KBM-7 (cell line): ENCODE results near the gene ZNF620.
"Not testable (repeated sequence)": the region's sequence is repeated elsewhere in the genome, so short reads cannot be mapped to it uniquely, and the experiment has no call there.

ENCODE experiments used
- DNase-seq: peaks from one replicate; pipeline ENCODE4 v3.0.0-alpha.2; 2015
- in situ Hi-C: fragments of 300-500 bp; cut with MboI; formaldehyde crosslinking; loops from 2 replicates; pipeline ENCODE4 v1.14.3; 2020; ENCODE audit warnings: low sequenced_read_pairs, low pct_unique_long_range_greater_than_20kb, mixed read lengths

Gene ZNF620

DNA sequence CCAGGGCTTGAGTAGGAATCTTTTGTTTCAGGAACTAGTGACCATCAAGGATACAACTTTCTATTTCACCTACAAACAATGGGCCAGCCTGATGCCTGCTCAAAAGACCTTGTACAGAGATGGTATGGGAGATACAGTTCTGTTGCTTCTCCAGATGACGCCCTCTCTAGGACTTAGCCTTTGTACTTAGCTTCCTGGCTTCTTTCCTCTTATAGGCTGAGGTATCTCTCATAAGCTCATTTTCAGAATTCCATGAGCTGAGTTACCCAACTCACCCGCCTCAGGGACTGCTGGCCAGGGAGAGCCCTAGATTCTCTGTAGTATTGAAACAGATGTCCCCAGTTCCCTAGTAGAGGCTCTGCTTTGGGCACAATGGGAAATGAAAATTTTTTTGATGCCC is 8.6 kb upstream of the ZNF620 start:
- DNase-seq, result no peak
- in situ Hi-C loops, result no loop called here

DNA sequence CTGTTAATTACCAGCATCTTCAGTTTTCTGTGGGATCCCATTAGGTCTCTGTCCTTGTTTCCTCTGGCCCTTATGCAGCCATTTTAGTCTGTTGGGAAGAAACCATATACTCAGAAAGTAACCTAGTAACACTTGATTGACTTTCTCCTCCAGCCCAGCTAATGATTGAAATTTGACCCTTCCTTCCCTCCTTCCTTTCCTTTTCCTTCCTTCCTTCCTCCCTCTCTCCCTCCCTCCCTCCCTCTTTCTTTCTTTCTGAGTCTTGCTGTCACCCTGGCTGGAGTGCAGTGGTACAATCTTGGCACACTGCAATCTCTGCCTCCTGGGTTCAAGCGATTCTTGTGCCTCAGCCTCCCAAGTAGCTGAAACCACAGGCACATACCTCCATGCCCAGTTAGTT is 5.9 kb upstream of the ZNF620 start:
- in situ Hi-C loops, result no loop called here
- no peak for DNase-seq

DNA sequence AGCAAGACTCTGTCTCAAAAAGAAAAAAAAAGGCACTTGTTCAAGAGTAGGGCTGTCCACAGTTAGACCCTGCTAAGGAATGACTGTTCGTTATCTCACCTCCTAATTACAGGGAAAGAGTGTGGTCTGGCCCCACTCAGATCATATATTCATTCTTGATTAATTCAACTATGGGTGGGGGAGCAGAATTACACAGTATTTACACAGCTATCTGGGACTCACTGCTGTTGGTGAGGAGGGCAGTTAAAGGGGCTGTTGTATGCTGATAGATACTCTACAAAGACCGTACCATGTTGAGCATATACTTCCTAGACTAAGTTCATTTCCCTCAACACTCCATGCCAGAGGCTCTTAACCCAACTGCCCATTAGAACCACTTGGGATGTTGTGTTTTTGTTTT is 3.8 kb upstream of the ZNF620 start:
- in situ Hi-C loops, result no loop called here

DNA sequence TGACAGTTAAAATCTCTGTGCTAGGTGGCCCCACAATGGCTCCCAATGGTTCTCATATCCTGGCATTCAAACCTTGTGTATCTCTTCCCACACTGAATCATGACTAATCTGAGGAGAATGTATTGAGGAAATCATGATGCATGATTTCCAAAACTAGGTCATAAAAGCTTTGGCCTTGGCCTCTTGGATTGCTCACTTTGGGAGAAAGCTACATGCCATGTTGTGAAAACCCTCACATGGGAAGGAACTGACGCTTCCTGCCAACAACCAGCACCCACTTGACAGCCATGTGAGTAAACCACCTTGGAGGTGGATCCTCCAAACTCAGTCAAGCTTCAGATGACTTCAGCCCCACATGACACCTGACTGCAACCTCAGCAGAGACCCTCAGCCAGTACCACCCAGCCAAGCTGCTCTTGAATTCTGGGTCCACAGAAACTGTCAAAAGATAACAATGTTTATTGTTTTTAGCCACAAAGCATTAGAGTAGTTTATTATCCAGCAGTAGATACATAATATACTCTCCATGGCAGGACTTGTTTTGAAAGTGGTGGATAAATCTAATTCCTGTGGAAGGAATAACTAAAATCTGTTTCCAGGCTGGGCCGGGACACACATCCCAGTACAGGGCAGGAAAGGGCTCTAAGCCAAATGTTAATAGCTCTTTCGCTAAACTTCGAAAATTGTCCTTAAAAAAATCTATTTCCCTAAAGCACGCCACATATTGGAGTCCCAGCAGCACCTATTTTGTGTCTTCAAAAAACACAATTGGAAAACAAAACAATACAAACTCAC is 1.0 kb upstream of the ZNF620 start:
- in situ Hi-C loops, result no loop called here
- DNase-seq, result no peak

More for the DNA sequence above, 3.8 kb upstream of the ZNF620 start:
- DNase-seq, result no peak

DNA sequence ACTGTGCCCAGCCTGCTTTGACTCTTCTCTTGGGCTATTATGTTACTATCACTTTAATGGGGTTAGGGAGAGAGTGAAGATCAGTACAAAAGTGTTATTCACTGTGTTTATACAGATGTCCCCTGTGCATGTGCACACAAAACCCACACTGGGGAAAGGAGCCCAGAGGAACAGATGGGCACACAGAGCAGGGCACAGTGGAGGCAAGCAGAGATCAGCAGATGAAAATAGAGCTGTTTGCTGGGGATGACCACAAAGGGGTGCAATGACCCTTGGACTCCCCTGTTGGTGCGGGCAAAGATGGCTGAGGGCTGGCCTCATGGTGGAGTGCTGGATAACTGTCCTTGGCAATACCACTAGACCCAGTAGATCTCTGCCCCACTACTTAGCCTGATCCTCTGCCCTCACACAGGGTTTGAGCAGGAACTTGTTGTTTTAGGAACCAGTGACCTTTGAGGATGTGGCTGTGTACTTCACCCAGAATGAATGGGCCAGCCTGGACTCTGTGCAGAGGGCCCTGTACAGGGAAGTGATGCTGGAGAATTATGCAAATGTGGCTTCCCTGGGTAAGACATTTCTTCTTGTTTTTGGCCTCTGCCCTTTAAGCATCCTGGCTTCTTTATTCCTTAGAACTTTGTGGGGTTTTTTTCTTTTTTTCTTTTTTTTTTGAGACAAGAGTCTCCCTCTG is 5.3 kb downstream of the ZNF620 start:
- in situ Hi-C loops, result no loop called here
- DNase-seq, result no peak

DNA sequence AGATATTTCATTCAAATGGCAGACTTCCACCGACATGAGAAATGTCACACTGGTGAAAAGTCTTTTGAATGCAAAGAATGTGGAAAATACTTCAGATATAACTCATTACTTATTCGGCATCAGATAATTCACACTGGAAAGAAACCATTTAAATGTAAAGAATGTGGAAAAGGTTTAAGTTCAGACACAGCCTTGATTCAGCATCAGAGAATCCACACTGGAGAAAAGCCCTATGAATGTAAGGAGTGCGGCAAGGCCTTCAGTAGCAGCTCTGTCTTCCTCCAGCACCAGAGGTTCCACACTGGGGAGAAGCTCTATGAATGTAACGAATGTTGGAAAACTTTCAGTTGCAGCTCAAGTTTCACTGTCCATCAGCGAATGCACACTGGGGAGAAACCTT is 10.4 kb downstream of the ZNF620 start:
- in situ Hi-C loops, result no loop called here
- no peak for DNase-seq

DNA sequence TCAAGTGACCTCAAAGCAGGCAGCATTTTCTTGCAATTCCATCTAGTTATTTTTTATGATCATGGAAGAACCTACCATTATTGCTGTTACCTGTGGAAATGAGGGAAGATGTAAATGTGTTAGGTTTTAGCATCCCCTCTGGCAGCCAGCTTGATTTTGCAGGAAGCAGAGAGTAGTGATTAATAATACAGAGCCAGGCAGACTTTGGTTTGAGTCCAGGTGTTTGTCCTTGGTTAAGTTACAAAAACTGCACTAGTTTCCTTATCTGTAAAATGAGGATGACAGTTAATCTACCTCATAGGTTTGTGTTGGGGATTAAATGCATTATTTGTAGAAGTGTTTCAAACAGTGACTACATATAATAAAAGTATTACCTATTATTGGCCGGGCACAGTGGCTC is 12.2 kb downstream of the ZNF620 start:
- DNase-seq, result no peak
- in situ Hi-C loops, result no loop called here

DNA sequence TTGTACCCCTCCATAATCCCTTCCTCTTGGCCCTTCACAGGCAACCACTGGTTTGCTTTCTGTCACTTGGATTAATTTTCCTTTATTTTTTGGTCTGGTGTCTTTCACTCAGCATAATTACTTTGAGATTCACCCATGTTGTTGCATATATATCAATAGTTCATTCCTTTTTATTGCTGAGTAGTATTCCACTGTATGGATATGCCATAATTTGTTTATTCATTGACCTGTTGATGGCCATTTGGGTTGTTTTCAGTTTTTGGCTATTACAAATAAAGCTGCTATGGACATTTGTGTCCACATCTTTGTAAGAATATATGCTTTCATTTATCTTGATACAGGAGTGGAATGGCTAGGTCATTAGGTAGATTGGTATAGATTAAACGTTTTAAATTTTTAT is 13.0 kb downstream of the ZNF620 start:
- in situ Hi-C loops, result no loop called here
- DNase-seq, result no peak

DNA sequence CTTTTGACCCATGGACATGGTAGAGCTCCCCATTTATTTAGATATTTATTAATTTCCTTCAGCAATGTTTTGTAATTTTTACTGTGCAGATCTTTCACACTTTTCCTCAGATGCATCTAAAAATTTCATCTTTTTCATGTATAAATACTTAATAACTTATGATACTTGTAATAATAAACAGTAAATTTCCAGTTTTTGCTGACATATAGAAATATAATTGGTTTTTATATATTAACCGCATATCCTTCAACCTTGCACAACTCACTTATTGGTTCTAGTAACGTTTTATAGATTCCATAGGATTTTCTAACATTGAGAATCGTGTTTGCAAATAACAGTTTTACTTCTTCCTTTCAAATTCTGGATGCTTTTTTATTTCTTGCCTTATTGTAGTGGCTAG is 15.4 kb downstream of the ZNF620 start:
- in situ Hi-C loops, result no loop called here
- no peak for DNase-seq

DNA sequence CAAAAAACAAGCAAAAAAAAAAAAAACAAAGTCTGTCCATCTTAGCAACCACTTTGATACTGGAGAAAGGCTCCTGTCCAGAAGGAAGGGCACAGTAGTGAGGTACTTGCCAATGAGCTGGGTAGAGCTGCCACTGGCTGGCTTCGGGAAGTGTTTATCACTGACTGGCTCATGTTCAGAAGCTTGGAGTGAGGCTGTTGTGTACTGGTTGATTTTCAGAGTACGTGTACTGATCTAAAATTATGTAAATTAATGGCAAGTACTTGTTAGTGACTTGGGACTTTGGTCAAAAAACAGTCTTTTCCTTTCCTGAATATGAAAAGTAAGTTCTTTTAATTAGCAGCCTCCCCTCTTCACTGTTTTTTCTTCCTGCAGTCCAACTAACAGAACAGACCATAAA is 17.9 kb downstream of the ZNF620 start:
- DNase-seq, result no peak
- in situ Hi-C loops, result no loop called here

DNA sequence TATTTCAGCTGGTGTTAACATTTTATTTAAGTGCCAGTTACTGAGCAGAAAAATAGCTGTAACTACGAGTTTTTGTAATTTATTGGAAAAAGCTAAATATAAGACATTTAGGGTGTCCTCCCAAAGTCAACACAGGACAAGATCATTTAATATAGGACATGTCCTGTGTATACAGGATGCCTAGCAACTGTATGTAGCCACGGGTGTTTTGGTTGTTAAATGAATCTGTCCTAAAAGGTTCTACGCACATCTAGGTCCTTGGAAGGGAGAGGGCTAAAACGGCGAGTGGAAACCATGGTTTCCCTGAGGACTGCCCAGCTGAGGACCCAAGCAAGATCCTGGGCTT is 18.4 kb downstream of the ZNF620 start:
- in situ Hi-C loops, result no loop called here
- DNase-seq, result no peak

DNA sequence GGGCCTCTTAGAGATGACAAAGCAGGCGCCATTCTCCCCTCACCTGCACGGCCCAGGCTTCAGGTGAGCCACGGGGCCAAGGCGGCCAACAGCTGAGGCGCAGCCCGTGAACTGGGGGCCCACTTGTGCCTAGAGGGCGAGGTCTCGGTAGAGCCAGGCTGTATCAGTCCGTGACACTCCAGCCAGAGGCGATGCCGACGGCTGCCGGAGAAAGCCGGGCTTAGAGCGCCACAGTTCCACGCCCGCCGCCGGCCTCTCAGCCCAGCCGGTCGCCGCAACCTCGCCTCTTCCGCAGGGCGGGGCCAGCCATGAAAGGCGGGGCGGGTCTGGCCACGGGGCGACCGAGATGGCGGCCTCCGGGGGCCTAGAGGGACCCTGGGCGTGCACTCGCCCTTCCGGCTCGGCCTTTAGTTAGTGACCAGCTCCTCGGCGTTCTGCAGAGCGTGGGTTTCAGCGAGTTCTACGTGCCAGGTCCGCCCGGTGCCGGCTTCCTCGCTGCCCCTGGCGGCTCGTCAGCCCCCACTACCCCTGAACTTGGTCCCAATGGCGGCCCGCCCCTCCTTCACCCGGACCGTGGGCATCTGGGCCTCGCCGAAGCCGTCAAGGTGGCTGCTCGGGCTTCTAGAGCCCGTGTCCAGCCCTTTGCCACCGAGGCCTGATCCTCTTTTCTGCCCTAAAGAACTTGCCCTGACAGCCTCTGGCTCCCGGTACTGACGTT is 18.9 kb downstream of the ZNF620 start, which contains the start of gene ZNF621:
TSS of gene ZNF621 (plus strand) at position 393 of the 718 bp plus-strand sequence. CDS start 881 bp downstream, outside the sequence.
- peak; percentile 87 for DNase-seq
- in situ Hi-C loops, result no loop called here

DNA sequence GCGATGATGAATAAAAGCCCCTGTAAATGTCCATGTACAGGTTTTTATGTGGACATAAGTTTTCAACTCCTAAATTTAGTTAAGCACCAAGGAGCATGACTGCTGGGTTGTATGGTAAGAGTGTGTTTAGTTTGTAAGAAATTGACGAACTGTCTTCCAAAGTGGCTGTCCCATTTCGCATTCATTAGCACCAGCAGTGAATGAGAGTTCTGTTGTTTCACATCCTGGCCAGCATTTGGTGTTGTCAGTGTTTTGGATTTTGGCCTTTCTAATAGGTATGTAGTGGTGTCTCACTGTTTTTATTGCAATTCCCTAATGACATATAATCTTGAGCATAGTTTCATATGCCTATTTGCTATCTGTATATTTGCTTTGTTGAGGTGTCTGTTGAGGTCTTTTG is 22.6 kb downstream of the ZNF620 start:
- no peak for DNase-seq
- in situ Hi-C loops, result no loop called here

DNA sequence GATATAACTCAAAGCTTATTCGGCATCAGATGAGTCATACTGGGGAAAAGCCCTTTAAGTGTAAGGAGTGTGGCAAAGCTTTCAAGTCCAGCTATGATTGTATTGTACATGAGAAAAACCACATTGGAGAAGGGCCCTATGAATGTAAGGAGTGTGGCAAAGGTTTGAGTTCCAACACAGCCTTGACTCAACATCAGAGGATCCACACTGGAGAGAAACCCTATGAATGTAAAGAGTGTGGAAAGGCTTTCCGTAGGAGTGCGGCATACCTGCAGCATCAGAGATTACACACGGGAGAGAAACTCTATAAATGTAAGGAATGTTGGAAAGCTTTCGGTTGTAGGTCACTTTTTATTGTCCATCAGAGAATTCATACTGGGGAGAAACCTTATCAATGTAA is 26.4 kb downstream of the ZNF620 start:
- no peak for DNase-seq
- in situ Hi-C loops, result no loop called here

DNA sequence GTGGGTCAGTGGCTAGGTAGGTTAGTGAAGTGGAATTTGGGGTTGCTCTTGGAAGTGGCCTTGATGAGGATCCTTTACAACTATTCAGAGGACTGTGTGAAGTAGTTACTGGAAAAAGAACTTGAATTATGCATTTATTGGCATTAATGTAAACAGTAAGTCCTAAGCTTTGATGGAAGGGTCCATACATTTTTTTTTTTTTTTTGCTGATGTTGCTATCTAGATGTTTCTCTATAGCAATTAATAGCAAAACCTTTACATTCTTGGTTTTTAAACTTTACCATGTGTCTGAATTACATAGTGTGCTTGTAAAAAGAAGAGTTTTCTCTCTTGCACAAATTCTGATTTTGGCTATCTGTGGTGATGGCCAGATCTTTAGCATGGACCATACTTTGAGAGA is 28.4 kb downstream of the ZNF620 start:
- in situ Hi-C loops, result no loop called here
- DNase-seq, result no peak

DNA sequence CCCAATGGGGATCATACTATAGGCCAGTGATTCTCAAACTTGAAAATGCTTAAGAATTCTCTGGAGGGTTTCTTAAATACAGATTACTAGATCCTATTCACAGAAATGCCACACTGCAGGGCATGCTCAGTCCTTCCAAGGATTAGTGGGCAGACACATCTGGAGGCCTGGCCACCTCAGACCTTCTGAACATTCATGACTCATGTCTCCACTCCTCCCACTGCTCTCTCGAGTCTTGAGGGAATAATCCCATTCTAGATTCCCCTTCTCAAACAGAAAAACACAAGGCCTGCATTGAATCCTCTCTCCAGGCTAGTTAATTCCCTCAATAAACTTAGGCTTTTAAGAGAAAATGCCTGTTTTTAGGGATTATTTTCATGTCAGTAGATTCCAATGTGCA is 41.0 kb downstream of the ZNF620 start:
- DNase-seq, result no peak
- in situ Hi-C loops, result no loop called here

DNA sequence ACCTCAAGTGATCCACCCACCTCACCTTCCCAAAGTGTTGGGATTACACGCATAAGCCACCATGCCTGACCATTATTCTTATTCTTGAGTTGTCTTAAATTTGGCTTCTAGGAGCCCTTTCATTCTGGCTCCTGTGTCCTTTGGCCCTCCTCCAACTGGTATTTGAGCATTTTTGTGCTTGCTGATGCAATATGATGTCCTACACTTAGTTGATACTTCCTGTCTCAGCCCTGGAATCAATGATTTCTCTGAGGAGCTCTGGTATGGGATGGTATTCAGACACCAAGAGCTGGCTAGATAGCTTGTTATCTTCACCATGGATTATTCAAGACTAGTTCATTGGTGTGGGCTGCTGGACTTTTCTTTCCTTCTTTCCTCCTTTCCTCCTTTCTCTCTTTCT is 44.3 kb downstream of the ZNF620 start:
- in situ Hi-C loops, result no loop called here
- DNase-seq, result no peak

DNA sequence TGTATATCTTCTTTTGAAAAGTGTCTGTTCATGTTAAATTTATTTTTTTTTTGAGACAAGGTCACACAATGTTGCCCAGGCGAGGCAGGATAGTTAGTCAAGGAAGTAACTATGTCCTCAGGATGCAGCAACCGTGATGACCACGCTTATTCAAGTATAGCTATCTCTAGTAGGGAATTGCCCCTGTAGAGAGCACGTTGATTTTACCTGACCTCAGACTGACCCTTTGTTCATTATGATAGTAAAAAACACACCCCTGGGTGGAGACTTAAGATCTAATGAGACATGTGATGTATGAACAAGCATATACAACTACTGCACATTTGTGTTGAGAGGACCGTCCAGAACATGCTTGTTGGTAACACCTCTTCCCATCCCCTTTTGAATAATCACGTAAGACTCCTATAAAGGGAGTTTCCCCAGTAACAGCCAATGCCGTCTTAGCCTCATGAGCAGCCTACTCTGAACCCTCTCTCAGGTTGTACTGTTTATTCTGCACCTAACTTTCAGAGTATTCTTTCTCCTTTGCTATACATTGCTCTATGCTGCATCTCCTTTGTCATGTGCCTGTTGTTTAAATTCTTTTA is 51.8 kb downstream of the ZNF620 start:
- no peak for DNase-seq
- in situ Hi-C loops, result no loop called here

DNA sequence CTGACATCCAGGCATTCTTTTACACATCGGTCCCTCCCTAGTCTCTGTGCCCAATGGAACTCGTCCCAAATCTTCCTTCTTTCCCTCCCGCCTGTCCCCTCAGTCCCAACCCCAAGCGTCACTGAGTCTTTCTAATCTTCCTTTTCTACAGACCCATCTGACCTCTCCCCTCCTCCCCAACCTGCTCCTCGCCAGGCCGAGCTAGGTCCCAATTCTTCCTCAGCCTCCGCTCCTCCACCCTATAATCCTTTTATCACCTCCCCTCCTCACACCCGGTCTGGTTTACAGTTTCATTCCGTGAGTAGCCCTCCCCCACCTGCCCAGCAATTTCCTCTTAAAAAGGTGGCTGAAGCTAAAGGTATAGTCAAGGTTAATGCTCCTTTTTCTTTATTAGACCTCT is 56.6 kb downstream of the ZNF620 start:
- DNase-seq, in situ Hi-C loops: not testable (repeated sequence)

DNA sequence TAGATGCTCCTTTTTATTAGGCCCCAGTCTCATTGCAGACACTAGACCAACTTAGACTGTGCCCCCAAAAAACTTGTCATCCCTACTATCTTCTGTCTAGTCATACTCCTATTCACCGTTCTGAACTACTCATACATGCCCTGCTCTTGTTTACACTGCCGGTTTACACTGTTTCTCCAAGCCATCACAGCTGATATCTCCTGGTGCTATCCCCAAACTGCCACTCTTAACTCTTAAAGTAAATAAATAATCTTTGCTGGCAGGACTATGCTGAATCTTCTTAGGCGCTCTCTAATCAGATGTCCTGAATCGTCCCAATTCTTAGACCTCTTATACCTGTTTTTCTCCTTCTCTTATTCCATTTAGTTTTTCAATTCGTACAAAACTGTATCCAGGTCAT is 59.8 kb downstream of the ZNF620 start:
- DNase-seq, in situ Hi-C loops: not testable (repeated sequence)
